Vagina (tissue), 2 donors: Measurements from ENCODE around the gene MBP.

Experiments used
- POLR2A ChIP-seq, 2 donors: fragments of 450-650 bp; IDR thresholded peaks; one replicate each; pipeline ENCODE4 v1.6.1; 2017; ENCODE audit warnings: antibody characterized with exemption in 2 of 2, mild to moderate bottlenecking in 2 of 2, moderate library complexity in 2 of 2
- POLR2AphosphoS5 ChIP-seq, 2 donors: sonication (generic); formaldehyde crosslinking; IDR thresholded peaks; one replicate each; pipeline ENCODE4 v1.9.0; 2017; ENCODE audit warnings: antibody characterized with exemption in 2 of 2, mild to moderate bottlenecking in 2 of 2, low read depth in 1 of 2; ENCODE audit not compliant: insufficient read depth in 1 of 2
- TF ChIP-seq, protein P1 (sequence below), 3 experiments: fragments of 450-650 bp in 2 of 3; fragments of 200-600 bp in 1 of 3; sonication (generic) in 1 of 3; IDR thresholded peaks; one replicate each; pipeline ENCODE4 v1.5.1; 2017 to 2019; ENCODE audit warnings: antibody characterized with exemption in 3 of 3, mild to moderate bottlenecking in 2 of 3, moderate library complexity in 2 of 3

DNA sequence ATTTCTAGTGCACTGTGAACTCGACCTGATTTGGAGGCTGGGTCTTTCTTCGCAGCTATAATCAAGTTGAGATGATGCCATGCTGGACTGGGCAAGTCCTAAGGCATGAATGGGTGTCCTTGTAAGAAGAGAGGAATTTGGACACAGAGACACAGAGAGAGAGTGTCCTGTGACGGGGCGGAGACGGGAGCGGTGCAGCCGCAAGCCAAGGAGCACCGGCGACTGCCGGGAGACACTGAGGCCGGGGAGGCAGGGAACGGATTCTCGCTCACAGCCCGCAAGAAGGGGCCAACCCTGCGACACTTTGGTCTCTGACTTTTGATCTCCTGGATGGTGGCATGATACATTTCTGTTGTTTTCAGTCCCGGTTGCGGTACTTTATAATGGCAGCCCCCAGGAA, 22.4 kb upstream of the MBP start:
- no peak for TF ChIP-seq POLR2AphosphoS5 (IDR thresholded peaks at IDR 0.05; ENCODE audit: insufficient read depth in 1 of 2, low read depth in 1 of 2)
- TF ChIP-seq, protein P1, sequence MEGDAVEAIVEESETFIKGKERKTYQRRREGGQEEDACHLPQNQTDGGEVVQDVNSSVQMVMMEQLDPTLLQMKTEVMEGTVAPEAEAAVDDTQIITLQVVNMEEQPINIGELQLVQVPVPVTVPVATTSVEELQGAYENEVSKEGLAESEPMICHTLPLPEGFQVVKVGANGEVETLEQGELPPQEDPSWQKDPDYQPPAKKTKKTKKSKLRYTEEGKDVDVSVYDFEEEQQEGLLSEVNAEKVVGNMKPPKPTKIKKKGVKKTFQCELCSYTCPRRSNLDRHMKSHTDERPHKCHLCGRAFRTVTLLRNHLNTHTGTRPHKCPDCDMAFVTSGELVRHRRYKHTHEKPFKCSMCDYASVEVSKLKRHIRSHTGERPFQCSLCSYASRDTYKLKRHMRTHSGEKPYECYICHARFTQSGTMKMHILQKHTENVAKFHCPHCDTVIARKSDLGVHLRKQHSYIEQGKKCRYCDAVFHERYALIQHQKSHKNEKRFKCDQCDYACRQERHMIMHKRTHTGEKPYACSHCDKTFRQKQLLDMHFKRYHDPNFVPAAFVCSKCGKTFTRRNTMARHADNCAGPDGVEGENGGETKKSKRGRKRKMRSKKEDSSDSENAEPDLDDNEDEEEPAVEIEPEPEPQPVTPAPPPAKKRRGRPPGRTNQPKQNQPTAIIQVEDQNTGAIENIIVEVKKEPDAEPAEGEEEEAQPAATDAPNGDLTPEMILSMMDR (IDR thresholded peaks at IDR 0.05), result no peak
- no peak for TF ChIP-seq POLR2A (IDR thresholded peaks at IDR 0.05)
